Mesenteric fat pad (tissue), 1 donor: ENCODE data around the gene SEZ6L2. TPM values are rescaled to one million over a fixed set of nuclear protein-coding genes. Genes with fewer than 3 reads are reported as not detected.
"Not testable (repeated sequence)": the region's sequence is repeated elsewhere in the genome, so short reads cannot be mapped to it uniquely, and the experiment has no call there.

ENCODE experiments used
- DNase-seq: peaks from one replicate; pipeline ENCODE4 v3.0.0-alpha.2; 2020; ENCODE audit warnings: low spot score
- total RNA-seq: library from RNA; stranded (reverse); fragmentation: NEBNext Ultra II Directional; extraction: Animal tissue kit (Norgen Biotek cat#: 25700); gene quantifications from one replicate; pipeline ENCODE4 v1.2.1, GENCODE V29; 2021
- donor health status: DM: yes; HTN: yes; CAD: no.

Gene SEZ6L2
- total RNA-seq, 1 donor from 2014 or later, result 1.1 TPM

GRCh38 chr16:29910819-29911675 lies 11.7 kb upstream of the SEZ6L2 start:
- no peak for DNase-seq

- not testable (repeated sequence) for DNase-seq
Observed at GRCh38 chr16:29909851-29910250, 10.5 kb upstream of the SEZ6L2 start.

- DNase-seq, result no peak
Observed at GRCh38 chr16:29909391-29909790, 10.0 kb upstream of the SEZ6L2 start.

- no peak for DNase-seq
Observed at GRCh38 chr16:29908719-29909220, 9.4 kb upstream of the SEZ6L2 start.

GRCh38 chr16:29907973-29908372 lies 8.6 kb upstream of the SEZ6L2 start:
- no peak for DNase-seq

- no peak for DNase-seq
Observed at GRCh38 chr16:29906520-29907244, 7.3 kb upstream of the SEZ6L2 start.

- DNase-seq, result no peak
Observed at GRCh38 chr16:29905668-29906067, 6.3 kb upstream of the SEZ6L2 start.

GRCh38 chr16:29904947-29905346 lies 5.6 kb upstream of the SEZ6L2 start:
- DNase-seq, result no peak

GRCh38 chr16:29903590-29903989 lies 4.2 kb upstream of the SEZ6L2 start:
- no peak for DNase-seq

GRCh38 chr16:29901607-29901945 lies 2.2 kb upstream of the SEZ6L2 start:
- DNase-seq, result no peak

GRCh38 chr16:29900888-29901606 lies 1.7 kb upstream of the SEZ6L2 start:
- DNase-seq, result no peak

- DNase-seq, result peak; percentile 92
Observed at GRCh38 chr16:29900102-29900887, 945 bp upstream of the SEZ6L2 start, which contains the start of gene ASPHD1. TSS of gene ASPHD1 (plus strand) at chr16:29900488. CDS start at chr16:29900972, 484 bp downstream.

GRCh38 chr16:29898804-29899515 lies 390 bp downstream of the SEZ6L2 start:
- no peak for DNase-seq

- no peak for DNase-seq
Observed at GRCh38 chr16:29898135-29898803, 1.1 kb downstream of the SEZ6L2 start.

GRCh38 chr16:29897333-29897732 lies 2.0 kb downstream of the SEZ6L2 start:
- DNase-seq, result no peak

- no peak for DNase-seq
Observed at GRCh38 chr16:29896841-29897240, 2.5 kb downstream of the SEZ6L2 start.

GRCh38 chr16:29894352-29894751 lies 5.0 kb downstream of the SEZ6L2 start:
- no peak for DNase-seq

GRCh38 chr16:29893553-29893952 lies 5.8 kb downstream of the SEZ6L2 start:
- DNase-seq, result no peak

GRCh38 chr16:29892458-29892813 lies 6.9 kb downstream of the SEZ6L2 start:
- no peak for DNase-seq
